Stomach (tissue), 9 donors: ENCODE results near the gene THAP3. TPM values are rescaled to one million over a fixed set of nuclear protein-coding genes. Genes with fewer than 3 reads are reported as not detected.

Source experiments
- DNase-seq, 2 donors: peaks; one replicate each; pipeline versions ENCODE4 v3.0.0 to v3.0.0-alpha.2; 2013 to 2019
- H3K27ac ChIP-seq, 5 donors: fragments of 200-600 bp in 4 of 5; sonication (generic) in 4 of 5; one replicate each; pipeline ENCODE4 v1.5.1; 2013 to 2019; ENCODE audit warnings: mild to moderate bottlenecking in 1 of 5, moderate library complexity in 1 of 5
- H3K27me3 ChIP-seq, 3 donors: fragments of 200-600 bp; sonication (generic); one replicate each; pipeline ENCODE4 v1.5.1; 2017 to 2019; ENCODE audit warnings: mixed run types in 1 of 3
- H3K36me3 ChIP-seq, 4 donors: fragments of 200-600 bp; sonication (generic); 1 replicate in 3 of 4; 2 replicates in 1 of 4; pipeline ENCODE4 v1.5.1; 2016 to 2019
- H3K4me1 ChIP-seq, 4 donors: fragments of 200-600 bp; sonication (generic); one replicate each; pipeline ENCODE4 v1.5.1; 2016 to 2019
- H3K4me3 ChIP-seq, 4 donors: fragments of 200-600 bp; sonication (generic) in 3 of 4; one replicate each; pipeline ENCODE4 v1.5.1; 2016 to 2019; ENCODE audit warnings: mild to moderate bottlenecking in 1 of 4
- H3K9me3 ChIP-seq, 4 donors: fragments of 200-600 bp; sonication (generic); one replicate each; pipeline ENCODE4 v1.5.1; 2016 to 2019
- CTCF ChIP-seq, 7 experiments: fragments of 450-650 bp in 4 of 7; fragments of 200-600 bp in 3 of 7; sonication (generic) in 3 of 7; IDR thresholded peaks; one replicate each; pipeline ENCODE4 v1.5.1; 2016 to 2019; ENCODE audit warnings: antibody characterized with exemption in 7 of 7, control low read depth in 2 of 7, mild to moderate bottlenecking in 1 of 7
- EP300 ChIP-seq: sonication (generic); formaldehyde crosslinking; IDR thresholded peaks from one replicate; pipeline ENCODE4 v1.6.1; 2017; ENCODE audit warnings: antibody characterized with exemption
- POLR2A ChIP-seq, 4 donors: fragments of 450-650 bp; IDR thresholded peaks; one replicate each; pipeline ENCODE4 v1.6.1; 2016; ENCODE audit warnings: antibody characterized with exemption in 4 of 4, control low read depth in 2 of 4, mild to moderate bottlenecking in 1 of 4, moderate library complexity in 1 of 4
- POLR2AphosphoS5 ChIP-seq, 3 donors: sonication (generic); formaldehyde crosslinking; IDR thresholded peaks; one replicate each; pipeline ENCODE4 v1.6.1; 2016; ENCODE audit warnings: antibody characterized with exemption in 3 of 3
- WGBS, 5 donors: extraction: QIAGEN DNeasy Blood & Tissue Kit in 3 of 5; methylation state at CpG; one replicate each; pipeline versions ENCODE4 v1.1.5 to v1.1.7; 2013 to 2018; 5-methylcytosine and 5-hydroxymethylcytosine counted together
- intact Hi-C: fragments of 100-400 bp; cut with DNase I; formaldehyde crosslinking; loops from one replicate; pipeline ENCODE4 v1.15.1; 2023; ENCODE audit warnings: low total_unique reads
- polyA plus RNA-seq, 3 donors: library from polyadenylated mRNA; stranded (reverse); fragments of 200-250 nt; gene quantifications; one replicate each; pipeline ENCODE4 v1.2.3, GENCODE V29; 2013
- total RNA-seq, 5 donors: library from RNA; depleted of rRNA; stranded (reverse); fragments of >200 nt; gene quantifications; one replicate each; pipeline versions ENCODE4 v1.1.0 to v1.2.3, GENCODE V29; 2014 to 2016
- donor health status: healthy with polysubstance abuse.
- donor health status: Bipolar disorder and iron deficiency.
- donor health status: healthy.

THAP3 gene
- total and polyA plus RNA-seq, 8 donors, result 5.8 to 116 (median 17.3) TPM

GRCh38 chr1:6603238-6603914 is 21.3 kb upstream of the THAP3 start:
- Histone ChIP-seq H3K4me3 (peak overlapping the region; percentile 77 to 98 (median 83)), H3K36me3 (peaks cover 8 to 14% (median 10%) of the 10 kb centered on the region in 4 donors), H3K27me3 (no peaks in the 10 kb centered on the region), H3K9me3 (no peaks in the 10 kb centered on the region), H3K4me1 (peaks cover 47 to 53% (median 50%) of the 10 kb centered on the region in 4 donors), H3K27ac (peak overlapping the region; percentile 98 to 100 (median 100))
- no peak for TF ChIP-seq CTCF (IDR thresholded peaks at IDR 0.05)
- peak in 1 of 4 donors; percentile 18 for TF ChIP-seq POLR2A (IDR thresholded peaks at IDR 0.05)
- TF ChIP-seq POLR2AphosphoS5 (IDR thresholded peaks at IDR 0.05), result peak in 2 of 3 donors; percentile 31 to 38
- WGBS, 5 donors, result 1 to 4% (median 1%) methylated on average over 23 to 36 of the region's 36 CpGs
- peak; percentile 61 to 87 for DNase-seq
- intact Hi-C loops, result no loop called here

- peak; percentile 84 to 86 for DNase-seq
- no peaks in the 10 kb centered on the region for H3K9me3 ChIP-seq
- no peaks in the 10 kb centered on the region for H3K27me3 ChIP-seq
- H3K4me3 ChIP-seq, result peak overlapping the region; percentile 77 to 98 (median 83)
- intact Hi-C loops, result no loop called here
- peak overlapping the region; percentile 98 to 100 (median 100) for H3K27ac ChIP-seq
- peaks cover 40 to 46% (median 44%) of the 10 kb centered on the region in 4 donors for H3K4me1 ChIP-seq
- TF ChIP-seq POLR2A (IDR thresholded peaks at IDR 0.05) (no peak), POLR2AphosphoS5 (IDR thresholded peaks at IDR 0.05) (peak; percentile 78 to 82 (median 79)), CTCF (IDR thresholded peaks at IDR 0.05) (no peak), EP300 (peak; percentile 2)
- H3K36me3 ChIP-seq, result peaks cover 1 to 7% (median 3%) of the 10 kb centered on the region in 4 donors
- 14 to 29% (median 19%) methylated on average over 19 of the region's 19 CpGs for WGBS, 5 donors
These were observed 20.6 kb upstream of the THAP3 start for GRCh38 chr1:6603915-6604558.

- 0 to 1% (median 0%) methylated on average over 22 to 67 of the region's 67 CpGs for WGBS, 5 donors
- Histone ChIP-seq H3K4me3 (peak overlapping the region; percentile 97 to 100 (median 100)), H3K27me3 (no peaks in the 10 kb centered on the region), H3K27ac (peak overlapping the region; percentile 94 to 96 (median 96)), H3K9me3 (no peaks in the 10 kb centered on the region), H3K36me3 (peaks cover 0 to 13% (median 5%) of the 10 kb centered on the region in 4 donors), H3K4me1 (peaks cover 18 to 60% (median 40%) of the 10 kb centered on the region in 4 donors)
- intact Hi-C loops, result no loop called here
- no peak for TF ChIP-seq CTCF (IDR thresholded peaks at IDR 0.05)
- TF ChIP-seq POLR2A (IDR thresholded peaks at IDR 0.05), result no peak
- peak in 2 of 3 donors; percentile 12 to 42 for TF ChIP-seq POLR2AphosphoS5 (IDR thresholded peaks at IDR 0.05)
- TF ChIP-seq EP300, result no peak
- DNase-seq, result peak; percentile 62 to 78
These were observed 11.9 kb upstream of the THAP3 start for GRCh38 chr1:6612641-6613360.

- peak; percentile 100 for DNase-seq
- Histone ChIP-seq H3K27ac (peak within 1 kb of the TSS; percentile 94 to 96 (median 96)), H3K9me3 (no peaks in the 10 kb centered on the region), H3K36me3 (peaks cover 0 to 19% (median 12%) of the 10 kb centered on the region in 4 donors), H3K4me1 (peaks cover 18 to 60% (median 42%) of the 10 kb centered on the region in 4 donors), H3K27me3 (no peaks in the 10 kb centered on the region), H3K4me3 (peak within 1 kb of the TSS; percentile 97 to 100 (median 100))
- TF ChIP-seq POLR2A (IDR thresholded peaks at IDR 0.05), result no peak
- TF ChIP-seq POLR2AphosphoS5 (IDR thresholded peaks at IDR 0.05), result peak; percentile 36 to 89 (median 50)
- 0 to 1% (median 1%) methylated on average over 13 to 84 of the region's 84 CpGs for WGBS, 5 donors
- intact Hi-C loops, result no loop called here
These were observed 11.2 kb upstream of the THAP3 start, which contains the start of gene PHF13 for GRCh38 chr1:6613361-6614018. Gene PHF13, plus strand, starts transcription at chr1:6613731. Its CDS starts 336 bp downstream, at chr1:6614067.
